ENCODE results near the gene IL21R. TPM values are rescaled to one million over a fixed set of nuclear protein-coding genes. Genes with fewer than 3 reads are reported as not detected.
"Not testable (repeated sequence)": the region's sequence is repeated elsewhere in the genome, so short reads cannot be mapped to it uniquely, and the experiment has no call there.

The IL21R gene
- total RNA-seq, 1 experiment from 2014 or later, result 0.10 TPM

DNA sequence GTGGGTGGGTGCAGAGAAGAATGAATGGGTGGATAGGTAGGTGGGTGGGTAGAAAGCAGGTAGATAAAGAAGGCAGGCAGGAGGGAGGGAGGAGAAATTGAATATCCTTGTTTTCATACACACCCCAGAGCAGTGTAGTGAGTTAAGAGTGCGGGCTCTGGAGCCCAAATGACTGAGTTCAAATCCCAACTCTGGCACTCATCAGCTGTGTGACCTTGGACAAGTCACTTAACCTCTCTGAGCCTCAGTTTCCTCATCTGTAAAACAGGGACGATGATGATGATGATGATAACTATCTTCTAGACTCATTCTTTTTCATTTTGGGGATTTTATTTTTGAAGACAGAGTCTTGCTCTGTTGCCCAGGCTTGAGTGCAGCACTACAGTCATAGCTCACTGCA is 2.0 kb upstream of the IL21R start:
- no peak for DNase-seq (ENCODE audit: extremely low read depth, low read depth)

DNA sequence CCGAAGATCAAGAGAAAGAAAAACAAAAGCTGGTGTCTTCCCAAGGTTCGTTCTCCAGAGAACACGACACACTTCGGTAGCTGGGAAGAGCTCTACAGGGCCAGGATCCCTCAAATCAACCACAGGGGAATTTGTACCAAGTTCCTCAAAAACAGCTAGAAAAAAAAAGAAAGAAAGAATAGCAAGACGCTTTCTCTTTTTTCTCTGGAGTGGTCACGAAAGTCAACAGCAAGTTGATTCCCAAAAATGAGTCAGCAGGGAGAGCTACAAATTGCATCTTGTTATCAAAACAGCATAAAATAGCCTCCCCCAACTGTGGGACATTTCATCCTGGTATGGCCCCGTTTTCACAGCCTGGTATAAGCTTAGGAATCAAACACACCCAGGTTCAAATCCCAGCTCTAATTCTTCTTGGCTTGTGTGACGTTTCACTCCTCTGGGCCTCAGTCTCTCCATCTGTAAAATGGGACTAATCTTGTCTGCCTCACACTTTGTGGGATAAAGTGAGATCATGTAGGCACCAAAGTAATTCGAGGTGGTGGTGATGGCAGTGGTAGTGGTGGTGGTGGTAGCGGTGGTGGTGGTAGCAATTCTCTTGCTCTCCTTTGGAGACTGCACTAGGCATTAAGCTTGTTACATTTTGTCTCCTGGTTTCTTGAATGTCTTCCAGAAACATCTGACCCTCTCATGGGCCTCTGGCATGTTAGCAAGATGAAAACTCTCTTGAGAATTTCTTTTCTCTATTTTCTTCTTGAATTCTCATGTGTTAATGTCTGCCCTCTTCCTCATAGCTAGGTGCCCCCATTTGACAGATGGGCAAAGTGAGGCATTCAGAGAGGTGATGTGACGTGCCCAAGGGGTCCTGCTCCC is 988 bp upstream of the IL21R start:
- no peak for DNase-seq (ENCODE audit: extremely low read depth, low read depth)

- DNase-seq (ENCODE audit: extremely low read depth, low read depth), result no peak
These were observed 592 bp downstream of the IL21R start for GRCh38 chr16:27402569-27402963.

DNA sequence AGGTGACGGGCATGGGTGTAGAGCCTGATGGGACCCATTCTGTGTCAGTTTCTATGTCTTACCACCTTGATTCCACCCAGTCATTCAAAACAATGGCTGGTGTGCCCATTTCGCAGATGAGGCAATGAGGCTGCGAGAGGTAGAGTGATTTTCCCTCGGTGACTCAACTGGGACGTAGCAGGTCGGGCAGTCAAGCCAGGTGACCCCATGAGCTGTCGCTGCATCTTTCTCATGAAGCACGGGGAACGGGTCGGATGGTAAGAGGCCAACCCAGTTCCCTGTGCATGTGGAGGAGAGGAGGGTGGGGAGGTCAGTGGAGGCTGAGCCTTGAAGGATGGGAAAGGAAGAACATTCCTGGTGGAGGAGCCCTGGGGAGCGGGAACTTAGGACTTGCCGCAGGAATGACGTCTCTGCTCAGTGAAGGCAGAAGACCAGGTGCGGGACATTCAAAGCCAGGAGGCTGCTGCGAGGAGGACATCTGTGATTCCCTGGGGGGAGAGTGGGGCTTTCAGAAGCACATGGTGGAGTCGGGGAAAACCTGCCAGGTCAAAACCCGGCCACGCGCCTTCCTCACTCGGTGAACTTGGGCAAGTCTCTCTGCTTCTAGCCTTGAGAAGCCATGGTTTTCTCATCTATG is 1.1 kb downstream of the IL21R start:
- no peak for DNase-seq (ENCODE audit: extremely low read depth, low read depth)

DNA sequence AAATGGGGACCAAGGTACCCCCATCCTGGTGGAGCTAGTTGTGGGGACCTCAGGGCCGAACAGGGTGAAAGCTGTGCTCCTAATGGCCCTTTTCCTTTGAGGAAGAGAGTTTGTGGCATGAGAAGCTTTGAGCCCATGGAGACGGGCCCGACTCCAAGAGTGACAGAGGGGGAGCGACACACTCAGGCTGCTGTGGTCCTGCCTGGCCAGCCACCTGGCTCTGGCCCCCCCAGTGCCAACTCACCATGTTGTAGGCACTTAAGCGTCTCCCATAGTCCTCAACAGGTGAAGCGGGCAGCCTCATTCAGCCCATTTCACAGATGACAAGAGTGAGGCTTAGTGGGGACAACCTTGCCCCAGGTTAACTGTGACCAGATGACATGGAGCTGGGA is 1.6 kb downstream of the IL21R start:
- DNase-seq (ENCODE audit: extremely low read depth, low read depth), result no peak

GRCh38 chr16:27404163-27404823 is 2.3 kb downstream of the IL21R start:
- DNase-seq (ENCODE audit: extremely low read depth, low read depth), result no peak

DNA sequence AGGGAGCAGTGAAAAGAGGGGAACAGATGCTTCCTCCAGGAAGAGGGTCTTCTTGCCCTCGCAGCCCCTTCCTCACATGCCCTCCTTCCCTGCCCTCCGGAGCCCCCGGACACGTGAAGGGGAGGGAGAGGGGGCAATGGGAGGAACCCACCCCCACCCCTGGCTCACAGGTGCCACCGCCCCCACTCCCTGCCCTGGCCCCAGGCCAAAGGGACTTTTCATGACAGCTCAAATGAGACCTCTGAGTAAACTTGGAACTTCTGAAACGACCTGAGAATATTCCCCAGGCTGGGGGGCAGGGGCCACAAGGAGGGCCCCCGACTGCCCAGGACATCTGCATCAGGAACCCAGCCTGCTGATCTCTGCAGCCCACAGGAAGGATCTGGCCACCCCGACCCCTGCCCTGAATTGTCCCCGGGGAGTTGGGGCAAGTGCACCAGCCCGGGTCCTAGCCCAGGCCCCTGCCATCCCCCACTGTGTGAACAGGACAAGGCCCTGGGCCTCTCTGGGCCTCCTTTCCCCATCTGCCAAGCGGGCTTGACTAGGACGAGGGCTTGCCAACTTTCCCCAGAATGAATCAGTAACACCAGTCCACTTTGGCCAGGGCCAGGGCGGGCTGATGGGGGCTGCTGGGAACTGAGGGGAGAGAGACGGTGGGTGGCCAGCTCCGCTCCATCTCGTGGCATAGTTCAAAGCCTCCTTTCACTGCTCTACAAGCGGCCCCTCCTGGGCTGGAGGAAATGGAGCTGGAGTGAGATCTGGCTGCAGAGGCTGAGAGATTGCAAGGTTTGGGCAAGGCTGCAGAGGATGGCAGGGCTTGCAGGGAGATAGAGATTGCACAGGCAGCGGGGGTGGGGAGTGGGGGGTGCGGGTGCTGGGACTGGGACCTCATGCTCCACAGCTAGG is 3.8 kb downstream of the IL21R start:
- no peak for DNase-seq (ENCODE audit: extremely low read depth, low read depth)

DNA sequence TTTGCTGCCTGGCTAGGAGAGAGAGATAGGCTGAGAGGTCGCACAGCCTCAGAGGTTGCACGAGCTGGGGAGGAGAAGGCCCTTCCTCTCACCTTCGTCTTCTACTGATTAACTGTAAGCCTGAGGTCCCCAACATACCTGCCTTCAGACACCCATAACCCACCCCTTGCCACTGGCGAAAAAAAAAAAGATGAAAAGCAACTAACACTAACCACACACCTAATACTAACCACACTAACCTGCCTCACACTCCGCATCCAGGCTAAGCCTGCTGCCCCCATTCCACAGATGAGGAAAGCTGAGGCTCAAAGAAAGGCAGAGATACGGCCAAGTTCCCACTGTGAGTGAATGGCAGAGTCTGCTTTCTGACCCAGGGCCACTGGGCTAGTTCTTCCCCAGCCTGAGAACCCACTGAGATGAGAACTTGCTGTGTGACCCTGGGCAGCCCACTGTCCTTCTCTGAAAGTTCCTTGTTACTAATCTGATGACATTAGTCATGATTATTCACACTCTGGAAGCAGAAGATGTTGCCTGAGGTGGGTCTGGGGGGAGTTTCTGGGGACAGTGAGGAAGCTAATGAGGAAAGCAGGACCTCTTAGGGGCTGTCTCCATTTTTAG is 4.6 kb downstream of the IL21R start:
- no peak for DNase-seq (ENCODE audit: extremely low read depth, low read depth)

DNA sequence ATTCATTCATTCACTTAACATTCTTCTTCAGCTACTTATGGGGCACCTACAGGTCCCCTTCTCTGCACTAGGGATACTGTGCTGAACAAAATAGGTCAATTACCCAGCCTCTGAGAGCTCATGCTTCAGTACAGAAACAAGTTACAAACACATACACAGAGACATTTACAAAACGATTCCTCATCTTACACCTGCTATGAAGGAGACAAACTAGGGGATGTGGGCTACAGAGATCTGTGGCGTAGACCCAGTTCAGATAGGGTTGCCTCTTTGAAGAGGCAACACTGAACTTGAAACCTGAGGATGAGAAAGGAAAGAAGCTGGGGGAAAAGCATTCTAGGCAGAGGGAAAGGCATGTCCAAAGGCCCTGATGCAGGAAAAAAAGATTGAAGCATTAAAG is 5.2 kb downstream of the IL21R start:
- no peak for DNase-seq (ENCODE audit: extremely low read depth, low read depth)

GRCh38 chr16:27408012-27408601 is 6.1 kb downstream of the IL21R start:
- DNase-seq (ENCODE audit: extremely low read depth, low read depth), result no peak

- DNase-seq (ENCODE audit: extremely low read depth, low read depth), result no peak
These were observed 6.6 kb downstream of the IL21R start for GRCh38 chr16:27408602-27409031.

- DNase-seq (ENCODE audit: extremely low read depth, low read depth), result not testable (repeated sequence)
These were observed 8.0 kb downstream of the IL21R start for GRCh38 chr16:27409958-27410357.

GRCh38 chr16:27410761-27411160 is 8.8 kb downstream of the IL21R start:
- no peak for DNase-seq (ENCODE audit: extremely low read depth, low read depth)

DNA sequence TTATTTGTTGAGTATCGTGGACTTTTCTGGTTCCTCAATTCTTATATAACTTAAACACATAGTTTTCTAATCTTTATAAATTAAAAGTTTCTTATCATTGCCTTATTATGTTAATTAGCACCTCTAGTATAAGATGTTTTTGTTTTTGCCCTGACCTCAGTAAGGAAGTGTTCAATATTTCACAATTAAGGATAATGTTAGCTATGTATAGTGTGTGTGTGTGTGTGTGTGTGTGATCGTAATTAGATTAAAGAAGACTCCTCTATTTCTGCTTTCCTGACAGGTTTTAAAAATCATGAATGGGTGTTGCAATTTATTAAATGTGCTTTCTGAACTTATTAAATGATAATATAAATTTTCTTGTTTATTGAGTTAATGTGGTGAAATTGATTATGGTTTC is 12.0 kb downstream of the IL21R start:
- no peak for DNase-seq (ENCODE audit: extremely low read depth, low read depth)

GRCh38 chr16:27414788-27415431 is 12.9 kb downstream of the IL21R start:
- no peak for DNase-seq (ENCODE audit: extremely low read depth, low read depth)

DNA sequence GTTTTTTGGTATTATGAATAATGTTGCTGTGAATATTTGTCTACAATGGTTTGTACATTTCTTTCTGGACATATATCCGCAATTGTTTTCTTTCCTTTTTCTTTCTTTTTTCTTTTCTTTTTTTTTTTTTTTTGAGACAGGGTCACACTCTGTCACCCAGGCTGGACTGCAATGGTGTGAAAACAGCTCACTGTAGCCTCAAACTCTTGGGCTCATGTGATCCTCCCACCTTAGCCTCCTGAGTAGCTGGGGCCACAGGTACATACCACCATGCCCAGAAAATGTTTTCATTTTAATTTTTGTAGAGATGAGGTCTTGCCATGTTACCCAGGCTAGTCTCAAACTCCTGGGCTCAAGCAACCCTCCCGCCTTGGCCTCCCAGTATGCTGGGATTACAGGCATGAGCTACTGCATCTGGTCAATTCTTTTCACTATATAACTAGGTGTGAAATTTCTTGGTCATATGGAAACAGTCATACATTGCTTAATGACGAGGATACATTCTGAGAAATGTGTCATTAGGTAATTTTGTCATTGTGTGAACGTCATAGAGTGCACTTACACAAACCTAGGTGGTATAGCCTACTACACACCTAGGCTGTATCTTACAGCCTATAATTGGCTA is 15.2 kb downstream of the IL21R start:
- no peak for DNase-seq (ENCODE audit: extremely low read depth, low read depth)

- DNase-seq (ENCODE audit: extremely low read depth, low read depth), result no peak
These were observed 20.2 kb downstream of the IL21R start for GRCh38 chr16:27421961-27422740.
